ENCODE measurements around the gene SLC16A4. TPM values are rescaled to one million over a fixed set of nuclear protein-coding genes. Genes with fewer than 3 reads are reported as not detected.

The SLC16A4 gene
- total and polyA plus RNA-seq, 2 of the 8 experiments (the other 6 are each of a cell fraction or from before 2014, with no cell fraction given) = 0.30 to 0.43 TPM

- H3K4me2 ChIP-seq (ENCODE audit: insufficient read depth in 1 of 2, low read depth in 2 of 2, low read length in 2 of 2) = no peak overlapping the region
- CTCF ChIA-PET (ENCODE audit: partially characterized antibody) = interaction anchor here (0.7 to 1.9 kb wide), 8 partner anchors 19 to 186 kb away, joined by 3 to 4 read pairs (median 4); partner anchors contain the start of gene RBM15
- no peak for TF ChIP-seq GTF2F1 (IDR thresholded peaks at IDR 0.05; ENCODE audit: borderline replicate concordance, low read depth, low read length)
- TF ChIP-seq E2F6 (IDR thresholded peaks at IDR 0.05) = no peak
- TF ChIP-seq YY1 (IDR thresholded peaks at IDR 0.05; ENCODE audit: low read depth, low read length) = no peak
- TF ChIP-seq SRF (IDR thresholded peaks at IDR 0.05; ENCODE audit: low read depth, low read length) = no peak
- no peak for TF ChIP-seq ATF2 (IDR thresholded peaks at IDR 0.05; ENCODE audit: low read length)
- no peak for TF ChIP-seq RNF2 (IDR thresholded peaks at IDR 0.05; ENCODE audit: borderline replicate concordance, low read depth, low read length, missing control alignments, poor library complexity, severe bottlenecking)
- no peak for TF ChIP-seq EP300 (IDR thresholded peaks at IDR 0.05; ENCODE audit: borderline replicate concordance in 1 of 2, low read depth in 2 of 2, low read length in 2 of 2)
- TF ChIP-seq CREB1 (IDR thresholded peaks at IDR 0.05) = no peak
Measured at GRCh38 chr1:110393286-110393685, 2.5 kb upstream of the SLC16A4 start.

More at GRCh38 chr1:110393286-110393685, 2.5 kb upstream of the SLC16A4 start:
- WGBS, 2 experiments (ENCODE audit: extremely low coverage in 1 of 2, insufficient coverage in 1 of 2, insufficient read length in 1 of 2, insufficient replicate concordance in 2 of 2, low coverage in 1 of 2, low lambda C conversion rate in 2 of 2, missing lambda C conversion rate in 1 of 2) = 88% methylated on average over 2 of the region's 2 CpGs; no CpG with 5 or more reads in 1 of the 2 experiments
- Histone ChIP-seq H2AK5ac (ENCODE audit: low read depth, low read length) (no peak overlapping the region), H4K20me1 (replicated peaks in 1 of 2; ENCODE audit: control insufficient read depth in 1 of 2, insufficient read depth in 2 of 2, low read length in 2 of 2) (no peaks in the 10 kb centered on the region), H2BK12ac (ENCODE audit: low read depth, low read length) (no peak overlapping the region), H3K4me1 (replicated peaks in 1 of 4; ENCODE audit: control insufficient read depth in 3 of 4, insufficient read depth in 4 of 4, low read length in 3 of 4) (peaks cover 0 to 6% (median 4%) of the 10 kb centered on the region in 4 experiments; a peak in 3 of 7 replicates), H3K56ac (replicated peaks; ENCODE audit: insufficient read length, low read depth, low read length) (no peak overlapping the region), H4K5ac (ENCODE audit: insufficient read length, low read depth, low read length) (no peak overlapping the region), H3K4ac (replicated peaks; ENCODE audit: insufficient read length, low read depth, low read length) (no peak overlapping the region), H3K27me3 (replicated peaks in 1 of 4; ENCODE audit: control insufficient read depth in 3 of 4, extremely low read depth in 1 of 4, insufficient read depth in 3 of 4, low read length in 3 of 4) (no peaks in the 10 kb centered on the region), H3K79me2 (ENCODE audit: control insufficient read depth in 1 of 2, insufficient read depth in 2 of 2, low read length in 2 of 2) (no peaks in the 10 kb centered on the region), H3K4me3 (ENCODE audit: extremely low read depth in 1 of 4, insufficient read depth in 2 of 4, low read depth in 3 of 4, low read length in 4 of 4) (no peak overlapping the region), H2AFZ (ENCODE audit: low read length) (no peak overlapping the region), H3K14ac (ENCODE audit: insufficient read length) (no peak overlapping the region), H3K36me3 (ENCODE audit: control insufficient read depth in 2 of 4, insufficient read depth in 4 of 4, low read length in 3 of 4) (peaks cover 0 to 7% (median 0%) of the 10 kb centered on the region in 4 experiments; a peak in 1 of 8 replicates), H4K91ac (replicated peaks; ENCODE audit: insufficient read length, low read length) (no peak overlapping the region), H3K79me1 (ENCODE audit: low read depth, low read length) (no peaks in the 10 kb centered on the region), H3K9me3 (ENCODE audit: insufficient read depth in 2 of 2, low read depth in 1 of 2, low read length in 1 of 2) (peaks cover 0 to 8% of the 10 kb centered on the region in 2 experiments; a peak in 1 of 4 replicates), H3K27ac (ENCODE audit: low read depth, low read length) (no peak overlapping the region), H4K8ac (ENCODE audit: extremely low read depth, insufficient read depth, low read length) (no peak overlapping the region), H2BK120ac (replicated peaks; ENCODE audit: low read depth, low read length) (no peak overlapping the region), H2BK5ac (ENCODE audit: low read depth, low read length) (no peak overlapping the region), H3K23me2 (ENCODE audit: low read depth, low read length) (no peaks in the 10 kb centered on the region), H3K18ac (ENCODE audit: extremely low read depth, low read length) (no peak overlapping the region), H2BK15ac (ENCODE audit: low read length) (no peak overlapping the region), H3K9ac (replicated peaks in 1 of 4; ENCODE audit: extremely low read depth in 1 of 4, low read depth in 3 of 4, low read length in 3 of 4) (no peak overlapping the region), H2BK20ac (ENCODE audit: low read length) (no peak overlapping the region), H3K23ac (ENCODE audit: insufficient read length) (no peak overlapping the region)
- DNase-seq (ENCODE audit: low read depth in 1 of 2, low spot score in 2 of 2) (no peak), FAIRE-seq (no peak)
- POLR2A ChIA-PET (ENCODE audit: partially characterized antibody) = interaction anchor here (0.6 to 1.6 kb wide), 3 partner anchors 11 to 54 kb away, joined by 3 to 4 read pairs (median 3); partner anchors contain the start of gene RBM15

Data from H1 (cell line).